GM12892 (cell line): Measurements from ENCODE around the gene GTPBP3.

Experiments
- POLR2A ChIP-seq: IDR thresholded peaks from 2 replicates; pipeline ENCODE4 v1.6.1; 2011; ENCODE audit warnings: low read depth, low read length, control low read depth
- POLR2AphosphoS5 ChIP-seq: IDR thresholded peaks from 2 replicates; pipeline ENCODE4 v1.6.1; 2011; ENCODE audit warnings: low read depth, low read length, control low read depth
- TAF1 ChIP-seq: IDR thresholded peaks from 2 replicates; pipeline ENCODE4 v1.6.1; 2011; ENCODE audit warnings: low read depth, mild to moderate bottlenecking, control low read depth, low read length, borderline replicate concordance

- TF ChIP-seq TAF1 (no peak), POLR2AphosphoS5 (no peak), POLR2A (no peak)
These were observed 40.4 kb upstream of the GTPBP3 start for GRCh38 chr19:17296976-17297375.
